DMS114 treated with DMSO at 0.1 percent for 48 hours (cell line): Measurements from ENCODE around the gene ANKRD10.

ENCODE experiments used
- DNase-seq: peaks from one replicate; lab custom pipeline; 2025; ENCODE audit not compliant: unreplicated experiment; lab: John Stamatoyannopoulos, UW

The ANKRD10 gene

GRCh38 chr13:110915874-110916206 lies 971 bp upstream of the ANKRD10 start:
- no peak for DNase-seq

- peak; percentile 16 for DNase-seq
Measured at GRCh38 chr13:110914331-110915056, 375 bp downstream of the ANKRD10 start.

- DNase-seq: no peak
Measured at GRCh38 chr13:110914081-110914330, 863 bp downstream of the ANKRD10 start.

- no peak for DNase-seq
Measured at GRCh38 chr13:110913322-110914080, 1.4 kb downstream of the ANKRD10 start.

- no peak for DNase-seq
Measured at GRCh38 chr13:110912651-110913051, 2.2 kb downstream of the ANKRD10 start.

GRCh38 chr13:110911880-110912279 lies 3.0 kb downstream of the ANKRD10 start:
- DNase-seq: no peak

- no peak for DNase-seq
Measured at GRCh38 chr13:110910013-110910890, 4.6 kb downstream of the ANKRD10 start.

- no peak for DNase-seq
Measured at GRCh38 chr13:110907951-110908898, 6.6 kb downstream of the ANKRD10 start.

- no peak for DNase-seq
Measured at GRCh38 chr13:110907301-110907700, 7.6 kb downstream of the ANKRD10 start.

GRCh38 chr13:110904748-110905147 lies 10.1 kb downstream of the ANKRD10 start:
- no peak for DNase-seq

- no peak for DNase-seq
Measured at GRCh38 chr13:110902370-110902769, 12.5 kb downstream of the ANKRD10 start.

GRCh38 chr13:110897521-110897920 lies 17.3 kb downstream of the ANKRD10 start:
- no peak for DNase-seq

- no peak for DNase-seq
Measured at GRCh38 chr13:110897014-110897413, 17.9 kb downstream of the ANKRD10 start.

- DNase-seq: no peak
Measured at GRCh38 chr13:110894086-110894485, 20.8 kb downstream of the ANKRD10 start.

GRCh38 chr13:110893571-110893970 lies 21.3 kb downstream of the ANKRD10 start:
- DNase-seq: no peak

GRCh38 chr13:110890279-110891165 lies 24.3 kb downstream of the ANKRD10 start:
- no peak for DNase-seq

GRCh38 chr13:110888390-110888789 lies 26.5 kb downstream of the ANKRD10 start:
- DNase-seq: no peak

- no peak for DNase-seq
Measured at GRCh38 chr13:110887597-110888333, 27.1 kb downstream of the ANKRD10 start.
